HEK293 (cell line): ENCODE measurements around the gene PRPF31.

Experiments used
- ATF2 ChIP-seq: fragments of 450-650 bp; formaldehyde crosslinking; IDR thresholded peaks from 2 replicates; pipeline ENCODE4 v1.5.1; 2016; ENCODE audit warnings: missing biosample characterization, missing genetic modification characterization, low read depth
- CTCF ChIP-seq: fragments of 450-650 bp; formaldehyde crosslinking; IDR thresholded peaks from 2 replicates; pipeline ENCODE4 v1.5.1; 2016; ENCODE audit warnings: missing biosample characterization, missing genetic modification characterization
- HOXA7 ChIP-seq: sonication (generic); formaldehyde crosslinking; IDR thresholded peaks from 2 replicates; pipeline ENCODE4 v1.8.1; 2022; ENCODE audit warnings: missing genetic modification reagents, borderline replicate concordance
- PRDM1 ChIP-seq: fragments of 450-650 bp; formaldehyde crosslinking; IDR thresholded peaks from 2 replicates; pipeline ENCODE4; 2016; ENCODE audit warnings: missing biosample characterization, missing genetic modification characterization
- REST ChIP-seq: fragments of 450-650 bp; formaldehyde crosslinking; IDR thresholded peaks from 2 replicates; pipeline ENCODE4 v1.5.1; 2016; ENCODE audit warnings: missing biosample characterization, missing genetic modification characterization
- ZBTB7A ChIP-seq: fragments of 450-650 bp; formaldehyde crosslinking; IDR thresholded peaks from 2 replicates; pipeline ENCODE4 v1.5.1; 2016; ENCODE audit warnings: low read depth, missing biosample characterization, missing genetic modification characterization
- ZNF335 ChIP-seq: fragments of 450-650 bp; formaldehyde crosslinking; conservative IDR thresholded peaks from 2 replicates; pipeline ENCODE4 v1.5.1; 2016; ENCODE audit warnings: missing biosample characterization, missing genetic modification characterization
- ZNF341 ChIP-seq: fragments of 450-650 bp; formaldehyde crosslinking; IDR thresholded peaks from 2 replicates; pipeline ENCODE4; 2016; ENCODE audit warnings: low read depth, missing biosample characterization, missing genetic modification characterization
- ZNF362 ChIP-seq: fragments of 450-650 bp; formaldehyde crosslinking; IDR thresholded peaks from 2 replicates; pipeline ENCODE4 v1.5.1; 2016; ENCODE audit warnings: missing biosample characterization, missing genetic modification characterization
- ZNF366 ChIP-seq: fragments of 450-650 bp; formaldehyde crosslinking; conservative IDR thresholded peaks from 2 replicates; pipeline ENCODE4 v1.5.1; 2016; ENCODE audit warnings: missing biosample characterization, missing genetic modification characterization
- ZNF510 ChIP-seq: fragments of 450-650 bp; formaldehyde crosslinking; IDR thresholded peaks from 2 replicates; pipeline ENCODE4 v1.5.1; 2018; ENCODE audit warnings: mild to moderate bottlenecking, missing genetic modification characterization, missing biosample characterization; ENCODE audit not compliant: insufficient replicate concordance
- ZNF777 ChIP-seq: fragments of 450-650 bp; formaldehyde crosslinking; IDR thresholded peaks from 2 replicates; pipeline ENCODE4 v1.5.1; 2017; ENCODE audit warnings: missing biosample characterization, missing genetic modification characterization, borderline replicate concordance
- ZSCAN5A ChIP-seq: fragments of 450-650 bp; formaldehyde crosslinking; IDR thresholded peaks from 2 replicates; pipeline ENCODE4 v1.5.1; 2016; ENCODE audit warnings: missing biosample characterization, missing genetic modification characterization

DNA sequence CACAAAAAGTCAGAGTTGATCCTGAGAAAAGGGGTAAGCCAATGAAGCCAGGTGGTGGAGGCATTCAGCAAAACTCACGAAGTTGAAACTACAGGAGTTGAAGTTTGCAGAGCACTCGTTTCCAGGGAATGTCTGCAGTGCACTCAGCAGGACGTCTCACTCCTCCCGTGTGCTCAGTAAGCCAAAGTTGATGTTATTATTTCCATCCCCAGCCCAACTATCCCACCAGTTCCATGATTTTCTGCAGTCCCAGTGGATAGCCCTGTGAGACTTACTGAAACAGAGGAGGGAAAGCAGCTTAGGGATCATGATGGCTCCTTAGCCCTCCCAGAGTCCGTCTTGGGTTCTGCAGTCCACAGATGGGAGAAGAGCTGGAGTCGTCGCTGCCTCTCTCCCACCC, 34.5 kb upstream of the PRPF31 start, which contains the start of gene TARM1:
- no peak for TF ChIP-seq ZNF366 (tag by site-specific recombination)
- no peak for TF ChIP-seq CTCF
- TF ChIP-seq PRDM1 (tag by site-specific recombination), result no peak
- no peak for TF ChIP-seq ZNF335 (tag by site-specific recombination)
- TF ChIP-seq ZNF362 (tag by site-specific recombination), result no peak
- TF ChIP-seq ZNF510 (tag by site-specific recombination), result no peak
- TF ChIP-seq HOXA7 (CRISPR knock-in tag), result no peak
- TF ChIP-seq REST (tag by site-specific recombination), result no peak
- no peak for TF ChIP-seq ZBTB7A (tag by site-specific recombination)
- TF ChIP-seq ZNF777 (tag by site-specific recombination), result no peak
- no peak for TF ChIP-seq ZSCAN5A (tag by site-specific recombination)
- no peak for TF ChIP-seq ATF2 (tag by site-specific recombination)
- no peak for TF ChIP-seq ZNF341
